Mesothelial cell of epicardium (in vitro differentiated cells): ENCODE results near the gene SLC48A1. TPM values are rescaled to one million over a fixed set of nuclear protein-coding genes. Genes with fewer than 3 reads are reported as not detected.
A peak's percentile ranks its signal among the peaks of the same experiment; 100 is the strongest.

Experiments used
- DNase-seq, 2 experiments: peaks; one replicate each; pipeline ENCODE4 v3.0.0; 2021; ENCODE audit warnings: low spot score in 2 of 2; ENCODE audit not compliant: unreplicated experiment in 2 of 2
- H3K27ac Mint-ChIP-seq: 2 replicates; pipeline ENCODE4 v1.8.0; 2021; ENCODE audit warnings: mixed read lengths
- H3K27me3 Mint-ChIP-seq: 2 replicates; pipeline ENCODE4 v1.8.0; 2021; ENCODE audit warnings: low read depth, mixed read lengths
- H3K36me3 Mint-ChIP-seq: 2 replicates; pipeline ENCODE4 v1.8.0; 2021; ENCODE audit warnings: mixed read lengths
- H3K4me1 Mint-ChIP-seq: 2 replicates; pipeline ENCODE4 v1.8.0; 2021; ENCODE audit warnings: mixed read lengths
- H3K4me3 Mint-ChIP-seq: 2 replicates; pipeline ENCODE4 v1.8.0; 2021; ENCODE audit warnings: mild to moderate bottlenecking, moderate library complexity, mixed read lengths
- H3K9me3 Mint-ChIP-seq: 2 replicates; pipeline ENCODE4 v1.8.0; 2021; ENCODE audit warnings: mixed read lengths
- CTCF ChIP-seq: fragments of 200-600 bp; sonication (generic); IDR thresholded peaks from one replicate; pipeline ENCODE4 v1.5.0; 2021; ENCODE audit warnings: antibody characterized with exemption; ENCODE audit not compliant: unreplicated experiment
- total RNA-seq: library from RNA; stranded (reverse); gene quantifications from 3 replicates; pipeline ENCODE4 v1.2.1, GENCODE V29; 2021

Gene SLC48A1
- total RNA-seq, 1 donor from 2014 or later, result 27.7 TPM

DNA sequence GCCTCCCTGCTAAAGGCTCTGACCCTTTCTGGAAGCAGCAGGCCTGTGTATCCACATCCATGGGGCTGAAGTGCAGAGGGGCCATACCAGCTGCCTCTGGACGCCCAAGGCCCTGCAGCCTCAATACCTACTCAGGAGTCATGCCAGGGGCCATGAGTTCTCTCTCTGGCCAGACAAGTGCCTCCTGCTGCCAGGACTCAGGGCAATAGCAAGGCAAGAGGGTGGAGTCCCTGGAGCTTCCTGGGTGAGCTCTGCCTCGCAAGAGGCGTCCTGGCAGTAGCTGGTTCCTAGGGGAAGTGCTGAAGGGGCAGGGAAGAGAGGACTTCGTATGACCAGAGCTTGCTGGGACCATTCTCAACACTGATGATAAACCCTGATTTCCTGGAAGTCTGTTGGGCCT, 36.8 kb upstream of the SLC48A1 start:
- DNase-seq, result no peak
- Mint-ChIP-seq H3K9me3 (no peaks in the 10 kb centered on the region), H3K4me3 (no peak overlapping the region), H3K36me3 (no peaks in the 10 kb centered on the region), H3K27me3 (no peaks in the 10 kb centered on the region), H3K4me1 (peaks cover 35% of the 10 kb centered on the region), H3K27ac (no peak overlapping the region)
- TF ChIP-seq CTCF, result no peak

- no peak for DNase-seq
- Mint-ChIP-seq H3K27me3 (no peaks in the 10 kb centered on the region), H3K4me3 (no peak overlapping the region), H3K27ac (peak overlapping the region; percentile 87), H3K36me3 (no peaks in the 10 kb centered on the region), H3K4me1 (peaks cover 37% of the 10 kb centered on the region), H3K9me3 (no peaks in the 10 kb centered on the region)
- no peak for TF ChIP-seq CTCF
Measured at GRCh38 chr12:47736877-47737676, 36.0 kb upstream of the SLC48A1 start.

- no peaks in the 10 kb centered on the region for H3K27me3 Mint-ChIP-seq
- no peaks in the 10 kb centered on the region for H3K9me3 Mint-ChIP-seq
- no peak overlapping the region for H3K27ac Mint-ChIP-seq
- no peak for TF ChIP-seq CTCF
- peaks cover 37% of the 10 kb centered on the region for H3K4me1 Mint-ChIP-seq
- H3K4me3 Mint-ChIP-seq, result no peak overlapping the region
- no peaks in the 10 kb centered on the region for H3K36me3 Mint-ChIP-seq
- no peak for DNase-seq
Measured at GRCh38 chr12:47737936-47738594, 35.0 kb upstream of the SLC48A1 start.

DNA sequence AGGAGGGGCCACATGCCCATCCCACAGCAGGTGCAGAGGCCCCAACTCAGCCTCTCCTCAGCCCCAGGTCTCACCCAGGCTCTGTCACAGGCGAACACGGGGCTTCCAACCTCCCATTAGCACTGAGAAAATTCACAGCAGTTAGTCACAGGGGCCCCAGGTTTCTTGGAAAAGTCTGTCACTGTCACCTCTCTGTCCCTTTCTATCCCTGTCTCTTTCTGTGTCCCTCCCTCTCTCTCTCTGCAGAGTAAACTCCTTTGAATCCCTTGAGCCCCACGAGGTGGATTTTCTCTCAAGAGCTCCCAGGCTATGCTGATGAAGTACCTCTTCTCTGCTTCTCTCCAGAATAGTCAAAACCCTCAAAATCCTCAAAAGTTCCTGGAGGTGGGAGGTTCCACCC, 33.7 kb upstream of the SLC48A1 start:
- H3K9me3 Mint-ChIP-seq, result no peaks in the 10 kb centered on the region
- no peak for DNase-seq
- no peak overlapping the region for H3K27ac Mint-ChIP-seq
- H3K36me3 Mint-ChIP-seq, result no peaks in the 10 kb centered on the region
- peaks cover 34% of the 10 kb centered on the region for H3K4me1 Mint-ChIP-seq
- H3K4me3 Mint-ChIP-seq, result no peak overlapping the region
- H3K27me3 Mint-ChIP-seq, result no peaks in the 10 kb centered on the region
- no peak for TF ChIP-seq CTCF

GRCh38 chr12:47739979-47740378, 33.1 kb upstream of the SLC48A1 start:
- Mint-ChIP-seq H3K27ac (no peak overlapping the region), H3K27me3 (no peaks in the 10 kb centered on the region), H3K36me3 (no peaks in the 10 kb centered on the region), H3K4me3 (no peak overlapping the region), H3K9me3 (no peaks in the 10 kb centered on the region), H3K4me1 (peaks cover 31% of the 10 kb centered on the region)
- DNase-seq, result no peak
- TF ChIP-seq CTCF, result no peak
